ENCODE results near the gene FAM20C. TPM values are rescaled to one million over a fixed set of nuclear protein-coding genes. Genes with fewer than 3 reads are reported as not detected.

Gene FAM20C
- total and polyA plus RNA-seq, 9 donors = 24.0 to 43.0 (median 37.2) TPM

DNA sequence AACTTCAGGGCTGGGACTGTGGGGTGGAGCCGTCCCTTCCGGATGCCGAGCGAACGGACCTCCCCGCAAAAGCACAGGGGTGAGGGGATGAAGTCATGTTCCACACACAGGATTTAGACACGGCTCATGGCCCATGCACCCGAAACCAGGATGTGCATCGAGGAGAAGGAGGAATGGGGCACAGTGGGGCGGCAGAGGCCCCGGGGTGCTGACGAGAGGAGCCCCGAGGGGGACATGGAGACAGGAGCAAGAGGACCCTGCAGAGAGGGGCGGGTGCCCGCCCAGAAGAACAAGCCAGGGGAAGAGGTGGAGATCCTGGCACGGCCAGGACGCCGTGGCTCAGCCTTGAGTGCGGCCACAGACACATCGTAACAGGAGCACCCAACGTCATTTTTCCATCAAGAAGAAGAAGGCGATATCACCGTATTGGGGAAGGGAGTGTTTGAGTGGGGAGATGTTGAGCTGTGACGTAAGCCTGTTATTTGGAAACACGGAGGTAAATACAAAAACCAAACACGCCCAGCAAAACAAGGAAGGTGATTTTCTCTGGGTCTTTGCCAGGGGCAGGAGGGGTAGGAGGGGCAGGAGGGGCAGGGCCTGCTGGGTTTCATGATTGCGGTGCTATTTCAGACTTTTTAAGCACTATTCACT is 72.3 kb downstream of the FAM20C start:
- no peak for DNase-seq
- no peak overlapping the region for H3K4me3 ChIP-seq (ENCODE audit: low read length)
- 73% methylated on average over 15 of the region's 27 CpGs for WGBS (ENCODE audit: insufficient coverage)
- H3K9me3 ChIP-seq (replicated peaks; ENCODE audit: control insufficient read depth, low read depth, low read length) = peaks cover 16% of the 10 kb centered on the region
- peaks cover 4% of the 10 kb centered on the region for H3K4me1 ChIP-seq (ENCODE audit: control insufficient read depth, insufficient read depth, low read length)
- no peaks in the 10 kb centered on the region for H3K27me3 ChIP-seq (ENCODE audit: control insufficient read depth, insufficient read depth, low read length)
- peaks cover 21% of the 10 kb centered on the region for H3K36me3 ChIP-seq (ENCODE audit: control insufficient read depth, insufficient read depth, low read length)
- no peak overlapping the region for H3K27ac ChIP-seq (ENCODE audit: low read length)

DNA sequence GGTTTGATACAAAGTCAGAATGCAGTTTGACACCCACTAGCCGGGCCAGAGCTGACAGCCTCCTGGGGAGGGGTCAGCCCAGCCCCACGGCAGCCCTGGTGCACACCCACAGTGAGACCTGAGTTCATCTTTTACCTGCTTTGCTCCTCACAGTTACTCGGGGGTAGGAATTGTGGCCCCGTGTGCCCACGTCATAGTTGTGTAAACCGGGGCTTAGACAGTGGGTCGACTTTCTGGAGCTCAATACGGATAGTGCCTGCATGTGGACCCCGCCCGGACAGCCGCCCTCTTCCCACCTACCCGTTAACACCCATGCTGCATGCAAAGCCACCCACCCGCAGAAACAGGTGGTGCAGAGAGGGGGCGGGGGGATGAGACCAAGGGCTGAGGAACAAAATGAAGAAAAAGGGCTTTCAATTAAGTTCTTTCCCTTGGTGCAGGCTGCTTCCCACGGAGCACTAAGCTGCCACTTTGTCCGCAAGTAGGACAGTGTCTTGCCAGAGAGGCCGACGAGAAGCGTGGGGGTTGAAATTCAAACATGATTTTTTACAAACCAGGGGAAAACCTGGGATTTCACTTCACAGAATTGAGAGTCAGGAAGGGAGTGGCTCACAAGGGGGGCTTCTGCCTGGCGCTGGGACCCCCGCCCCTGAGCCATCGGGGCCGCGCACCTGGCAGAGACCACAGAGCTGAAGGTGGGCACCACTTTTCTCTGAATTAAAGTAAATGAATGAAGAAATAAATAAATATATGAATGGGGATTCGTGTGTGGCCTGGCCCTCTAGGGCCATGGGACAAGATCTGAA is 73.0 kb downstream of the FAM20C start:
- no peak overlapping the region for H3K4me3 ChIP-seq (ENCODE audit: low read length)
- no peak for DNase-seq
- no peaks in the 10 kb centered on the region for H3K27me3 ChIP-seq (ENCODE audit: control insufficient read depth, insufficient read depth, low read length)
- H3K36me3 ChIP-seq (ENCODE audit: control insufficient read depth, insufficient read depth, low read length) = peaks cover 14% of the 10 kb centered on the region
- peaks cover 4% of the 10 kb centered on the region for H3K4me1 ChIP-seq (ENCODE audit: control insufficient read depth, insufficient read depth, low read length)
- H3K9me3 ChIP-seq (replicated peaks; ENCODE audit: control insufficient read depth, low read depth, low read length) = peaks cover 16% of the 10 kb centered on the region
- 67% methylated on average over 15 of the region's 25 CpGs for WGBS (ENCODE audit: insufficient coverage)
- no peak overlapping the region for H3K27ac ChIP-seq (ENCODE audit: low read length)

GRCh38 chr7:265998-266850 is 73.9 kb downstream of the FAM20C start:
- Histone ChIP-seq H3K27me3 (ENCODE audit: control insufficient read depth, insufficient read depth, low read length) (no peaks in the 10 kb centered on the region), H3K4me3 (ENCODE audit: low read length) (no peak overlapping the region), H3K36me3 (ENCODE audit: control insufficient read depth, insufficient read depth, low read length) (peaks cover 6% of the 10 kb centered on the region), H3K4me1 (ENCODE audit: control insufficient read depth, insufficient read depth, low read length) (peaks cover 4% of the 10 kb centered on the region), H3K9me3 (replicated peaks; ENCODE audit: control insufficient read depth, low read depth, low read length) (peaks cover 16% of the 10 kb centered on the region), H3K27ac (ENCODE audit: low read length) (no peak overlapping the region)
- no peak for DNase-seq
- WGBS (ENCODE audit: insufficient coverage) = 63% methylated on average over 16 of the region's 22 CpGs

DNA sequence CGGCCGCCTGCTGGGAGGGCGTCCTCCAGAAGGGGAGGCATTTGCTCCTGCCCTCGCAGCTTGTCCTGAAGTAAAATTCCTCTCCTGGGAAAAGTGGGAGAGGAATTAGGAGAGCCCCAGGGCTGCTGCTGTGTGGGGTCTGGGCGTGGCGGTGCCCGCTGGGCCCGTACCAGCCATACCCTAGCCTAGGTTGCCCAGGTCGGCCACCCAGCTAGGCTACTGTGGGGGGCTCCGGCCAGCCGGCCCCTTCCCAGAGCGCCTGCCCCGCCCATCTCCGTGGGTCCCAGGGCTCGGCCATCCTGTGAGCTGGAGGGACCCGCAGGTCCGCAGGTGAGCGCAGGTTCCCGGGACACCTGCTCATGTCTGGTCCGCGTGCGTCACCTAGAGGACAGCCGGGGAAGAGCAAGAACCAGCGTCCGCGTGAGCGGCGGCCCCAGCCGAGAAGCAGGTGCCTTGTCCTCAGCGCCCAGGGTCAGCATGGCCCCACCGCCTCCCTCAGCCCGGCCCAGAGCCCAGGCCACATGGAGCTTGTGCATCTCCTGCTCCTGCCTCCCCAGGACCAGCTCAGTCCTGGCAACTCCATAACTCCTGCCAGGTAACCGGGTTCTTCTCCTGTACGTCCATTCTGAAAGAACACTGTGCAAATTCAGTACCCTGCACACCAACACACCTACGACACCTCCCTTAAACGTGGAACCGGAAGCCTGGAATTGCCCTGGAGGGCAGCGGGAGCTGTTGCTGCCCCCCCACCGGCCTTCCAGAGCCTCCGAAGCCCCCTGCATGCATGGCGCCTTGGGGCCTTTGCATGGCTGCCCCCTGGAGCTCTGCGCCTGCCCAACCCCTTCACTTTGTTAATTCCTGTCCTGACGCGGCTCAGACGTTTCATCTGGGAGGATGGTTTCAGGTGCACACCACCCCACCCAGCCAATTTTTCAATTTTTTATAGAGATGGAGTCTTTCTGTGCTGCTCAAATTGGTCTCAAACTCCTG is 74.8 kb downstream of the FAM20C start:
- no peak overlapping the region for H3K27ac ChIP-seq (ENCODE audit: low read length)
- no peaks in the 10 kb centered on the region for H3K27me3 ChIP-seq (ENCODE audit: control insufficient read depth, insufficient read depth, low read length)
- no peak for DNase-seq
- H3K4me1 ChIP-seq (ENCODE audit: control insufficient read depth, insufficient read depth, low read length) = peaks cover 4% of the 10 kb centered on the region
- H3K36me3 ChIP-seq (ENCODE audit: control insufficient read depth, insufficient read depth, low read length) = no peaks in the 10 kb centered on the region
- 70% methylated on average over 40 of the region's 45 CpGs for WGBS (ENCODE audit: insufficient coverage)
- H3K9me3 ChIP-seq (replicated peaks; ENCODE audit: control insufficient read depth, low read depth, low read length) = peaks cover 7% of the 10 kb centered on the region
- H3K4me3 ChIP-seq (ENCODE audit: low read length) = no peak overlapping the region

DNA sequence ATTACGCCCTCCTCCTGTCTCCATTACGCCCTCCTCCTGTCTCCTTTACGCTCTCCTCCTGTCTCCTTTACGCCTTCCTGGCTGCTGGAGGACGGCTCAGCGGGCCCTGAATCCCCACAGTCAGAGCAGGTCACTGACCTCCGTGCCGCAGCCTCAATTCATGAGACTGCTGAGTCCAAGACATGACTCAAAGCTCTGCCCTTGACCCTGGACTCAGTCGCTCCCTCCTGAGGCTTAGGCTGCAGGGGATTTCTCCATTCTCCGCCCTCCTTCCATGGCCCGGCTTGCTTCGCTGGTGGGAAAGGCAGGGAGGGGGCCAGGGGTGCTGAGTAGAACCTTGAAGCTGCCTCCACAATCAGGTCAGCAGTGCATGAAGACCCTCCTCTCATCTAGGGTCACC is 76.6 kb downstream of the FAM20C start:
- no peak overlapping the region for H3K27ac ChIP-seq (ENCODE audit: low read length)
- DNase-seq = no peak
- H3K36me3 ChIP-seq (ENCODE audit: control insufficient read depth, insufficient read depth, low read length) = no peaks in the 10 kb centered on the region
- H3K4me1 ChIP-seq (ENCODE audit: control insufficient read depth, insufficient read depth, low read length) = peaks cover 4% of the 10 kb centered on the region
- WGBS (ENCODE audit: insufficient coverage) = 71% methylated on average over 8 of the region's 12 CpGs
- H3K27me3 ChIP-seq (ENCODE audit: control insufficient read depth, insufficient read depth, low read length) = no peaks in the 10 kb centered on the region
- peaks cover 2% of the 10 kb centered on the region for H3K9me3 ChIP-seq (replicated peaks; ENCODE audit: control insufficient read depth, low read depth, low read length)
- H3K4me3 ChIP-seq (ENCODE audit: low read length) = no peak overlapping the region

DNA sequence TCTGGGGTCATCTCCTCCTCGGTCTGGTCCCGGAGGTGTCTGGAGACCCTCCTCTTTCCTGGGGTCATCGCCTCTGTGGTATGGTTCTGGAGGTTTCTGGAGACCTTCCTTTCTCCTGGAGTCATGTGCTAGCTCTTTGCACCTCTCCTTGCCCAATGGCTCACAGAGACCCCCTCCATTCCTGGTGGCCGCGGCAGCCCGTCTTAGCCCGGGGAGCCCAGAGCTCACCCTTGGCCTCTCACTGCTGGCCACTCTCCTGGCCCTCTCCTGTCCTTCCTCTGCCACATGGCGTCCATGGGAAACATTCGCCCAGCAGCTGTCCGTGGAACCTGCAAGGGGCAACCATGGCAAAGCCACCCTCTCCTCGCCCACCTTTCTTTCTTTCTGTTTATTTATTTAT is 77.3 kb downstream of the FAM20C start:
- DNase-seq = no peak
- H3K9me3 ChIP-seq (replicated peaks; ENCODE audit: control insufficient read depth, low read depth, low read length) = peaks cover 2% of the 10 kb centered on the region
- H3K4me1 ChIP-seq (ENCODE audit: control insufficient read depth, insufficient read depth, low read length) = peaks cover 4% of the 10 kb centered on the region
- H3K4me3 ChIP-seq (ENCODE audit: low read length) = no peak overlapping the region
- no peaks in the 10 kb centered on the region for H3K27me3 ChIP-seq (ENCODE audit: control insufficient read depth, insufficient read depth, low read length)
- H3K36me3 ChIP-seq (ENCODE audit: control insufficient read depth, insufficient read depth, low read length) = no peaks in the 10 kb centered on the region
- no peak overlapping the region for H3K27ac ChIP-seq (ENCODE audit: low read length)
- 94% methylated on average over 7 of the region's 11 CpGs for WGBS (ENCODE audit: insufficient coverage)

GRCh38 chr7:270351-270983 is 78.1 kb downstream of the FAM20C start:
- WGBS (ENCODE audit: insufficient coverage) = 87% methylated on average over 9 of the region's 11 CpGs
- DNase-seq = no peak
- H3K36me3 ChIP-seq (ENCODE audit: control insufficient read depth, insufficient read depth, low read length) = no peaks in the 10 kb centered on the region
- H3K4me3 ChIP-seq (ENCODE audit: low read length) = no peak overlapping the region
- H3K27ac ChIP-seq (ENCODE audit: low read length) = no peak overlapping the region
- H3K9me3 ChIP-seq (replicated peaks; ENCODE audit: control insufficient read depth, low read depth, low read length) = peaks cover 2% of the 10 kb centered on the region
- no peaks in the 10 kb centered on the region for H3K4me1 ChIP-seq (ENCODE audit: control insufficient read depth, insufficient read depth, low read length)
- H3K27me3 ChIP-seq (ENCODE audit: control insufficient read depth, insufficient read depth, low read length) = peaks cover under 1% of the 10 kb centered on the region

GRCh38 chr7:271266-272107 is 79.1 kb downstream of the FAM20C start:
- no peak for DNase-seq
- Histone ChIP-seq H3K27ac (ENCODE audit: low read length) (no peak overlapping the region), H3K4me1 (ENCODE audit: control insufficient read depth, insufficient read depth, low read length) (no peaks in the 10 kb centered on the region), H3K9me3 (replicated peaks; ENCODE audit: control insufficient read depth, low read depth, low read length) (peaks cover 11% of the 10 kb centered on the region), H3K4me3 (ENCODE audit: low read length) (no peak overlapping the region), H3K36me3 (ENCODE audit: control insufficient read depth, insufficient read depth, low read length) (no peaks in the 10 kb centered on the region), H3K27me3 (ENCODE audit: control insufficient read depth, insufficient read depth, low read length) (peaks cover 6% of the 10 kb centered on the region)
- WGBS (ENCODE audit: insufficient coverage) = 70% methylated on average over 8 of the region's 14 CpGs

Measured in muscle of leg (tissue), 11 donors.